Measurements from ENCODE around the gene NES.

NES gene

DNA sequence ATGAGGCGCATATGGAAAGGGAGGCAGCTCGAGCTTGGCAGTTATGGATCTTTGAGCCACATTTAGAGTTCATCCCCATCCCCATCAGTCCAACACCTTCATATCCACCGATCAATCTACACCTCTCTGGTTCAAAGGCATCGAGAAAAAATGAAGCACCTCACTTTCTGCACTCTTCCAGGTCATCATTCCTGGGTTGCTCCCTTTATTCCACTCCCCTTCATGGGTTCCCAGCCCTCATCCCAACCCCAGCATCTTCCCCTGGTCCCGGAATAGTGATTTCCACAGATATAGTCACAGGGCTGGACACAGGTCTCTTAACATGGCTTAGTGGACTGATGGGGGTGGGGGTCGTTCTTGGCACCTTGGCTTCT lies 57.6 kb downstream of the NES start:
- no peak for DNase-seq (ENCODE audit: low read depth)

DNA sequence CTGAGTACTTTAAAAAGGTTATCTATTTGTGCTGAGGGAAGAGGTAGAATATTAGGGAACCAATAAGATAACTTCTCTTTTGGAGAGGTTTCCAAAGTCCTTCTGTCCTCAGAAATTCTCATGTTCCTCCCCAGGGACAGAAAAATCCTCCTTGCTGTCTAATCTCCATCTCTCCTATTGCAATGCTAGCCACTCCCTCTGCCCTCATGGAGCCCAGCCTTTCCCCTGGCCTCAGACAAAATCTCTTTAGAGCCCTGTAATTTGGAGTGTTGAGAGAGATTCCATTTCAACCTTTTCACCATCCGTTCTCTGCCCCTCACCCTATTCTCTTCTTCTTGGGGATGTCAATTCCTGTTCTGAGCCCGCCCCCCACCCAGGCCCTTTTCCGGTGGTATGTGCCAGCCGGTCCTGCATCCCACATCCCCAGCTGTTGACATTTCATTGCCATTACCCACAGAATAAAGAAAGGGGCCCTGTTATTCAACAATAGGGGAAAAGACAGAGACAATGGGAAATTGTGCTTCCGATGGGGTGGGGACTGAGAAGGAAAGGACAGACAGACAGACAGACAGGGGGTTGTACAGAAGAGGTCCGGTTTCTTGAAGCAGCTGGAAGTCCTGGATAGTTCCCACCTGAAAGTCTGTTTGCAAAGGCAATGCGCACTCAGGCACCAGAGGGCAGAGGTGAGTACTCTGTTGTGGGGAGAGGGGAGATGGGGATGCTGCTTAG lies 58.2 kb downstream of the NES start, which contains the start of gene HAPLN2:
Gene HAPLN2 (plus strand): TSS at position 563 of the 729 bp plus-strand sequence. CDS start 4,076 bp downstream, outside the sequence.
- DNase-seq (ENCODE audit: low read depth) = no peak
